Liver (tissue), 9 donors: ENCODE results near the gene KLF1. TPM values are rescaled to one million over a fixed set of nuclear protein-coding genes. Genes with fewer than 3 reads are reported as not detected.

Source experiments
- DNase-seq: peaks from one replicate; pipeline ENCODE4 v3.0.0-alpha.2; 2017; ENCODE audit warnings: low spot score
- H3K27ac ChIP-seq, 2 donors: one replicate each; pipeline ENCODE4 v1.7.0; 2013; ENCODE audit warnings: inconsistent platforms in 2 of 2, low read length in 2 of 2, control low read depth in 1 of 2, low read depth in 1 of 2, mild to moderate bottlenecking in 1 of 2
- H3K27me3 ChIP-seq, 4 donors: one replicate each; pipeline versions ENCODE4 v1.6.1 to v1.7.0; 2013; ENCODE audit warnings: low read length in 3 of 4, inconsistent platforms in 1 of 4, mild to moderate bottlenecking in 1 of 4, moderate library complexity in 1 of 4; ENCODE audit not compliant: control insufficient read depth in 4 of 4, insufficient read depth in 4 of 4
- H3K36me3 ChIP-seq, 4 donors: one replicate each; pipeline versions ENCODE4 v1.6.1 to v1.7.0; 2013; ENCODE audit warnings: low read length in 3 of 4, mild to moderate bottlenecking in 3 of 4, low read depth in 1 of 4, moderate library complexity in 1 of 4; ENCODE audit not compliant: control insufficient read depth in 4 of 4, insufficient read depth in 3 of 4
- H3K4me1 ChIP-seq, 4 donors: one replicate each; pipeline versions ENCODE4 v1.6.1 to v1.7.0; 2013; ENCODE audit warnings: low read length in 3 of 4, mild to moderate bottlenecking in 3 of 4, moderate library complexity in 1 of 4; ENCODE audit not compliant: control insufficient read depth in 4 of 4, insufficient read depth in 4 of 4
- H3K4me3 ChIP-seq, 3 donors: one replicate each; pipeline versions ENCODE4 v1.6.1 to v1.7.0; 2013; ENCODE audit warnings: low read length in 3 of 3, control low read depth in 1 of 3, low read depth in 1 of 3, mild to moderate bottlenecking in 1 of 3
- H3K9ac ChIP-seq, 2 donors: one replicate each; pipeline ENCODE4 v1.7.0; 2013; ENCODE audit warnings: low read length in 2 of 2, mild to moderate bottlenecking in 2 of 2, moderate library complexity in 2 of 2, control low read depth in 1 of 2, low read depth in 1 of 2
- H3K9me3 ChIP-seq, 4 donors: one replicate each; pipeline versions ENCODE4 v1.6.1 to v1.7.0; 2013; ENCODE audit warnings: low read length in 3 of 4; ENCODE audit not compliant: control insufficient read depth in 4 of 4
- CTCF ChIP-seq: fragments of 150-350 bp; IDR thresholded peaks from 2 replicates; pipeline ENCODE4 v1.5.1; 2017; ENCODE audit warnings: improper control_type of control experiment, low read depth, low read length; ENCODE audit not compliant: missing input control
- EGR1 ChIP-seq, 2 donors: IDR thresholded peaks; 2 replicates each; pipeline ENCODE4 v1.6.1; 2016 to 2018; ENCODE audit warnings: antibody characterized with exemption in 2 of 2, low read depth in 2 of 2
- FOXA1 ChIP-seq: IDR thresholded peaks from 2 replicates; pipeline ENCODE4 v1.6.1; 2016; ENCODE audit warnings: antibody characterized with exemption
- FOXA2 ChIP-seq: IDR thresholded peaks from 2 replicates; pipeline ENCODE4 v1.6.1; 2016; ENCODE audit warnings: antibody characterized with exemption
- GABPA ChIP-seq, 2 donors: IDR thresholded peaks in 1 of 2; conservative IDR thresholded peaks in 1 of 2; 2 replicates each; pipeline ENCODE4 v1.6.1; 2016; ENCODE audit warnings: antibody characterized with exemption in 2 of 2, mild to moderate bottlenecking in 1 of 2, moderate library complexity in 1 of 2
- HNF4G ChIP-seq: IDR thresholded peaks from 2 replicates; pipeline ENCODE4 v1.6.1; 2016; ENCODE audit warnings: antibody characterized with exemption
- JUND ChIP-seq, 2 donors: IDR thresholded peaks; 2 replicates each; pipeline ENCODE4 v1.6.1; 2016; ENCODE audit warnings: antibody characterized with exemption in 2 of 2
- MAX ChIP-seq: IDR thresholded peaks from 2 replicates; pipeline ENCODE4 v1.6.1; 2016; ENCODE audit warnings: antibody characterized with exemption
- NR2F2 ChIP-seq: IDR thresholded peaks from 2 replicates; pipeline ENCODE4 v1.6.1; 2016; ENCODE audit warnings: antibody characterized with exemption
- RAD21 ChIP-seq, 2 donors: IDR thresholded peaks; 2 replicates each; pipeline ENCODE4 v1.6.1; 2016; ENCODE audit warnings: antibody characterized with exemption in 2 of 2, mild to moderate bottlenecking in 2 of 2
- REST ChIP-seq: IDR thresholded peaks from 2 replicates; pipeline ENCODE4 v1.6.1; 2016; ENCODE audit warnings: antibody characterized with exemption, mild to moderate bottlenecking
- RXRA ChIP-seq, 2 donors: IDR thresholded peaks; 2 replicates each; pipeline ENCODE4 v1.6.1; 2017 to 2018; ENCODE audit warnings: antibody characterized with exemption in 2 of 2, mild to moderate bottlenecking in 1 of 2
- SP1 ChIP-seq: IDR thresholded peaks from 2 replicates; pipeline ENCODE4 v1.6.1; 2018; ENCODE audit warnings: antibody characterized with exemption, mild to moderate bottlenecking
- TAF1 ChIP-seq: conservative IDR thresholded peaks from 2 replicates; pipeline ENCODE4 v1.6.1; 2016; ENCODE audit warnings: antibody characterized with exemption, mild to moderate bottlenecking
- YY1 ChIP-seq: IDR thresholded peaks from 2 replicates; pipeline ENCODE4 v1.6.1; 2016; ENCODE audit warnings: antibody characterized with exemption, mild to moderate bottlenecking
- WGBS: extraction: QIAGEN DNeasy Blood & Tissue Kit; methylation state at CpG from one replicate; pipeline ENCODE4 v1.1.7; 2013; 5-methylcytosine and 5-hydroxymethylcytosine counted together
- polyA plus RNA-seq, 2 donors: library from polyadenylated mRNA; stranded (reverse) in 1 of 2; unstranded in 1 of 2; fragments of 200-250 nt in 1 of 2; fragments of >200 nt in 1 of 2; fragmentation: Nextera tagmentation in 1 of 2; extraction: Ambion mirVana in 1 of 2; gene quantifications; one replicate each; pipeline versions ENCODE4 v1.2.1 to v1.2.3, GENCODE V29; 2013 to 2015
- total RNA-seq, 2 donors: library from RNA; depleted of rRNA; stranded (reverse); fragments of >200 nt; gene quantifications; one replicate each; pipeline ENCODE4 v1.2.3, GENCODE V29; 2014
- TF ChIP-seq, protein P1 (sequence below): IDR thresholded peaks from 2 replicates; pipeline ENCODE4 v1.6.1; 2016; ENCODE audit warnings: antibody characterized with exemption
- TF ChIP-seq, protein P2 (sequence below): IDR thresholded peaks from 2 replicates; pipeline ENCODE4 v1.6.1; 2016; ENCODE audit warnings: antibody characterized with exemption
- donor health status: healthy.
- donor health status: healthy.
- donor health status: healthy.
- donor health status: healthy.
- donor health status: healthy.

KLF1 gene
- total and polyA plus RNA-seq, 4 donors: 234 TPM; not detected in 3

- TF ChIP-seq REST (no peak), JUND (IDR thresholded peaks at IDR 0.05) (no peak), MAX (no peak), HNF4G (no peak), NR2F2 (no peak), YY1 (no peak), RAD21 (IDR thresholded peaks at IDR 0.05) (no peak), SP1 (no peak)
These were observed 2.4 kb downstream of the KLF1 start (continued) for GRCh38 chr19:12884627-12884925.

DNA sequence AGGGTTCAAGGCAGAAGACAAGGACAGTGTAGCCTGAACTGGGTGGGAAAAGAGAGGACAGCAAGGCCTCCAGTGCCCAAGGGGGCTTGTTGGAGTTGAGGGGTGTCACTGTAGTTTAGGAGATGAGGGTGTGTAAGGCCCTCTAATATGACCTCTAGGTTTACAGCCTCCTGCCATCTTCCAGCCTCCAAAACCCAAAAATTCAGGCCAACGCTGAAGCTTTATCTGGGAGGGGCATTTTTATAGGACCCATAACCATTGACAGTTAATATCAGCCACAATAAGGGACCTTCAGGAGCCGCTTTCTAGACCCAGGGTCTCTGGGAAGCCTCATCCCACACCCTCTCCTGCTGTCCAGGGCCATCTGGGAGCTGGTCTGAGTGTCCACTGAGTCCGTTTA, 2.8 kb downstream of the KLF1 start:
- no peak for DNase-seq
- H3K9me3 ChIP-seq: peaks cover 5 to 21% (median 12%) of the 10 kb centered on the region in 4 donors
- peaks cover 0 to 6% (median 0%) of the 10 kb centered on the region in 4 donors for H3K27me3 ChIP-seq
- WGBS: 95% methylated on average over 3 of the region's 3 CpGs
- TF ChIP-seq EGR1 (IDR thresholded peaks at IDR 0.05; ENCODE audit: low read depth in 2 of 2) (no peak), FOXA2 (no peak), SP1 (no peak), YY1 (no peak), RXRA (IDR thresholded peaks at IDR 0.05) (no peak), HNF4G (no peak), MAX (no peak), GABPA (IDR thresholded peaks at IDR 0.05 in 1 of 2, conservative IDR thresholded peaks at IDR 0.05 in 1 of 2) (no peak), CTCF (no peak), JUND (IDR thresholded peaks at IDR 0.05) (no peak), RAD21 (IDR thresholded peaks at IDR 0.05) (no peak), FOXA1 (no peak), REST (no peak), TAF1 (no peak)
- TF ChIP-seq, protein P1, sequence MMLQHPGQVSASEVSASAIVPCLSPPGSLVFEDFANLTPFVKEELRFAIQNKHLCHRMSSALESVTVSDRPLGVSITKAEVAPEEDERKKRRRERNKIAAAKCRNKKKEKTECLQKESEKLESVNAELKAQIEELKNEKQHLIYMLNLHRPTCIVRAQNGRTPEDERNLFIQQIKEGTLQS: no peak
- TF ChIP-seq, protein P2, sequence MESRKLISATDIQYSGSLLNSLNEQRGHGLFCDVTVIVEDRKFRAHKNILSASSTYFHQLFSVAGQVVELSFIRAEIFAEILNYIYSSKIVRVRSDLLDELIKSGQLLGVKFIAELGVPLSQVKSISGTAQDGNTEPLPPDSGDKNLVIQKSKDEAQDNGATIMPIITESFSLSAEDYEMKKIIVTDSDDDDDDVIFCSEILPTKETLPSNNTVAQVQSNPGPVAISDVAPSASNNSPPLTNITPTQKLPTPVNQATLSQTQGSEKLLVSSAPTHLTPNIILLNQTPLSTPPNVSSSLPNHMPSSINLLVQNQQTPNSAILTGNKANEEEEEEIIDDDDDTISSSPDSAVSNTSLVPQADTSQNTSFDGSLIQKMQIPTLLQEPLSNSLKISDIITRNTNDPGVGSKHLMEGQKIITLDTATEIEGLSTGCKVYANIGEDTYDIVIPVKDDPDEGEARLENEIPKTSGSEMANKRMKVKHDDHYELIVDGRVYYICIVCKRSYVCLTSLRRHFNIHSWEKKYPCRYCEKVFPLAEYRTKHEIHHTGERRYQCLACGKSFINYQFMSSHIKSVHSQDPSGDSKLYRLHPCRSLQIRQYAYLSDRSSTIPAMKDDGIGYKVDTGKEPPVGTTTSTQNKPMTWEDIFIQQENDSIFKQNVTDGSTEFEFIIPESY: no peak
- no peaks in the 10 kb centered on the region for H3K36me3 ChIP-seq
- H3K4me1 ChIP-seq: peaks cover 2 to 23% (median 9%) of the 10 kb centered on the region in 4 donors
- no peak overlapping the region for H3K27ac ChIP-seq
- H3K9ac ChIP-seq: no peak overlapping the region
- H3K4me3 ChIP-seq: no peak overlapping the region
